Mucosa of descending colon (tissue), 3 donors: ENCODE data around the gene CKAP2L. TPM values are rescaled to one million over a fixed set of nuclear protein-coding genes. Genes with fewer than 3 reads are reported as not detected.
A peak's percentile ranks its signal among the peaks of the same experiment; 100 is the strongest.
"Not testable (repeated sequence)": the region's sequence is repeated elsewhere in the genome, so short reads cannot be mapped to it uniquely, and the experiment has no call there.

ENCODE experiments used
- ATAC-seq: fragments of 200-7000 bp; cut with Tn5 transposase; one replicate; pipeline ENCODE4 v1.9.1; 2020; ENCODE audit warnings: mild to moderate bottlenecking, moderate library complexity
- DNase-seq, 3 donors: peaks; one replicate each; pipeline ENCODE4 v3.0.0-alpha.2; 2020
- H3K36me3 ChIP-seq: fragments of 200-600 bp; one replicate; pipeline ENCODE4 v1.8.0; 2021; ENCODE audit warnings: low read depth, mild to moderate bottlenecking
- H3K4me1 ChIP-seq: fragments of 200-600 bp; one replicate; pipeline ENCODE4 v1.8.0; 2021; ENCODE audit warnings: low read depth, mild to moderate bottlenecking
- H3K4me3 ChIP-seq: fragments of 200-600 bp; one replicate; pipeline ENCODE4 v1.8.0; 2021; ENCODE audit warnings: mild to moderate bottlenecking
- H3K9me3 ChIP-seq: fragments of 200-600 bp; one replicate; pipeline ENCODE4 v1.8.0; 2021; ENCODE audit warnings: mild to moderate bottlenecking
- CTCF ChIP-seq: fragments of 200-600 bp; IDR thresholded peaks from one replicate; pipeline ENCODE4 v1.8.0; 2022; ENCODE audit warnings: antibody characterized with exemption, mild to moderate bottlenecking
- intact Hi-C, 2 donors: fragments of 100-400 bp; cut with DNase I in 1 of 2; cut with micrococcal nuclease in 1 of 2; formaldehyde crosslinking; loops; one replicate each; pipeline versions ENCODE4 v1.11.0 to v1.11.1; 2022; cut with DNase I, micrococcal nuclease
- total RNA-seq, 3 donors: library from RNA; stranded (reverse); fragmentation: NEBNext Ultra II Directional in 2 of 3; extraction: Animal tissue kit (Norgen Biotek cat#: 25700) in 2 of 3; gene quantifications; one replicate each; pipeline versions ENCODE4 v1.2.1 to v1.2.4, GENCODE V29; 2021 to 2023
- donor health status: DM: no; HTN: no; CAD: no; lungs with moderate emphysema.
- donor health status: DM: no; HTN: no; CAD: no.
- donor health status: DM: no; HTN: yes; CAD: no.

CKAP2L gene
- total RNA-seq, 3 donors from 2014 or later: 1.2 to 9.5 (median 2.8) TPM

GRCh38 chr2:112710956-112711750 is 53.3 kb downstream of the CKAP2L start:
- Histone ChIP-seq H3K4me1 (no peaks in the 10 kb centered on the region), H3K4me3 (no peak overlapping the region), H3K9me3 (no peaks in the 10 kb centered on the region), H3K36me3 (no peaks in the 10 kb centered on the region)
- ATAC-seq (no peak), DNase-seq (no peak)
- intact Hi-C loops: no loop called here
- no peak for TF ChIP-seq CTCF

- H3K4me1 ChIP-seq: no peaks in the 10 kb centered on the region
- H3K36me3 ChIP-seq: no peaks in the 10 kb centered on the region
- no peak for ATAC-seq
- intact Hi-C loops: no loop called here
- no peak overlapping the region for H3K4me3 ChIP-seq
- TF ChIP-seq CTCF: no peak
- no peaks in the 10 kb centered on the region for H3K9me3 ChIP-seq
- no peak for DNase-seq
These were observed 54.7 kb downstream of the CKAP2L start for GRCh38 chr2:112709703-112710102.

- intact Hi-C loops: no loop called here
- Histone ChIP-seq H3K4me1 (no peaks in the 10 kb centered on the region), H3K9me3 (no peaks in the 10 kb centered on the region), H3K4me3 (no peak overlapping the region), H3K36me3 (no peaks in the 10 kb centered on the region)
- DNase-seq: no peak
- ATAC-seq: no peak
- no peak for TF ChIP-seq CTCF
These were observed 55.4 kb downstream of the CKAP2L start for GRCh38 chr2:112708968-112709367.

GRCh38 chr2:112706947-112707346 is 57.5 kb downstream of the CKAP2L start:
- H3K4me1 ChIP-seq, DNase-seq, intact Hi-C loops, H3K4me3 ChIP-seq, ATAC-seq, H3K9me3 ChIP-seq, H3K36me3 ChIP-seq: not testable (repeated sequence)

GRCh38 chr2:112706170-112706664 is 58.2 kb downstream of the CKAP2L start:
- no peaks in the 10 kb centered on the region for H3K4me1 ChIP-seq
- intact Hi-C loops: no loop called here
- no peak for TF ChIP-seq CTCF
- ATAC-seq (peak; percentile 57), DNase-seq (no peak)
- no peaks in the 10 kb centered on the region for H3K36me3 ChIP-seq
- no peaks in the 10 kb centered on the region for H3K9me3 ChIP-seq
- H3K4me3 ChIP-seq: no peak overlapping the region

GRCh38 chr2:112705575-112705974 is 58.8 kb downstream of the CKAP2L start:
- TF ChIP-seq CTCF: no peak
- no peaks in the 10 kb centered on the region for H3K4me1 ChIP-seq
- ATAC-seq: no peak
- no peaks in the 10 kb centered on the region for H3K36me3 ChIP-seq
- no peaks in the 10 kb centered on the region for H3K9me3 ChIP-seq
- H3K4me3 ChIP-seq: no peak overlapping the region
- intact Hi-C loops: no loop called here
- no peak for DNase-seq
